A549 treated with AZD2906 at 1 μM for 4 hours (cell line): ENCODE results near the gene OR9K2. TPM values are rescaled to one million over a fixed set of nuclear protein-coding genes. Genes with fewer than 3 reads are reported as not detected.

ENCODE experiments used
- total RNA-seq: library from RNA; stranded (reverse); fragments of 200-300 nt; extraction: Qiagen RNA extraction; gene quantifications from 5 replicates; pipeline ENCODE4 v1.2.3, GENCODE V29; 2022

OR9K2 gene, protein sequence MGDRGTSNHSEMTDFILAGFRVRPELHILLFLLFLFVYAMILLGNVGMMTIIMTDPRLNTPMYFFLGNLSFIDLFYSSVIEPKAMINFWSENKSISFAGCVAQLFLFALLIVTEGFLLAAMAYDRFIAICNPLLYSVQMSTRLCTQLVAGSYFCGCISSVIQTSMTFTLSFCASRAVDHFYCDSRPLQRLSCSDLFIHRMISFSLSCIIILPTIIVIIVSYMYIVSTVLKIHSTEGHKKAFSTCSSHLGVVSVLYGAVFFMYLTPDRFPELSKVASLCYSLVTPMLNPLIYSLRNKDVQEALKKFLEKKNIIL
- not detected in 5 replicates for total RNA-seq

DNA sequence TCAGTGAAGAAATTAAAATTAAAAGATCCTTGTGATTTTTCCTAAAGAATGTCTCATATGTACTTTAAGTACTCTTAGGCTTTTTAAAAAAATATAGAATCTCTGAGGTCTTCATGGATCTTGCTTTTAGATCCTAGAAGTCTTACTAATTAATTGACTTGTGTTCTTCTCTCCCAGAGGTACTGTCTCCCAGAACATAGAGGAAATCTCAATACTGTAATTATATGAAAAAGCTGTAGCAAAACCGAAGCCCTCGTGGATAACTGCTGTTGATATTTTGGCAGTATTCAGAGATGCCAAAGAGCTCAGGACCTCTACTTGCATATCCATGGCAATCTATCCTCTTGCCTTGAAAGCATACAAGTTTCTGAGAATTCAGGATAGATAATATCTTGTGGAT is at the start of gene OR9K2:
TSS of gene OR9K2 (plus strand) at position 301 of the 400 bp plus-strand sequence. CDS start 3,429 bp downstream, outside the sequence.

Other genes starting within 250 kb of the OR9K2 start
- not detected in 5 replicates for gene TESPA1, start 141.6 kb upstream of the OR9K2 start, total RNA-seq
- gene NEUROD4, start 106.4 kb upstream of the OR9K2 start, total RNA-seq, result not detected in 5 replicates
- not detected in 5 replicates for gene OR10A7, start 94.6 kb downstream of the OR9K2 start, total RNA-seq
- gene OR6C74, start 118.2 kb downstream of the OR9K2 start, total RNA-seq, result not detected in 5 replicates
- gene OR6C6, start 170.2 kb downstream of the OR9K2 start, total RNA-seq, result not detected in 5 replicates
- gene OR6C1, start 187.9 kb downstream of the OR9K2 start, total RNA-seq, result not detected in 5 replicates
- not detected in 5 replicates for gene OR6C3, start 204.3 kb downstream of the OR9K2 start, total RNA-seq
- not detected in 5 replicates for gene OR6C75, start 236.6 kb downstream of the OR9K2 start, total RNA-seq